OCI-LY3 (cell line): Measurements from ENCODE around the gene CCDC170.

ENCODE experiments used
- H2AFZ ChIP-seq: fragments of 200-600, 300-600 bp; shearing (Covaris generic); 2 replicates; pipeline ENCODE4 v1.6.0; 2014; ENCODE audit warnings: antibody characterized with exemption, low read depth, low read length
- H3K27ac ChIP-seq: fragments of 200-600, 300-600 bp; sonication (generic); 2 replicates; pipeline ENCODE4 v1.5.1; 2014; ENCODE audit warnings: mild to moderate bottlenecking, low read length, moderate library complexity, mixed read lengths
- H3K27me3 ChIP-seq: fragments of 200-600, 300-600 bp; sonication (generic); 2 replicates; pipeline ENCODE4 v1.6.1; 2014; ENCODE audit warnings: low read depth, low read length, mixed read lengths
- H3K36me3 ChIP-seq: fragments of 200-600, 300-600 bp; sonication (generic); replicated peaks from 2 replicates; pipeline ENCODE3; 2014; ENCODE audit warnings: low read depth, low read length, mixed read lengths
- H3K4me1 ChIP-seq: fragments of 300-600, 200-600 bp; sonication (generic); 2 replicates; pipeline ENCODE4 v1.6.1; 2014; ENCODE audit warnings: low read length, mixed read lengths
- H3K4me2 ChIP-seq: fragments of 200-600, 300-600 bp; sonication (generic); 2 replicates; pipeline ENCODE4 v1.6.1; 2014; ENCODE audit warnings: low read length, mixed read lengths
- H3K4me3 ChIP-seq: fragments of 300-600, 200-600 bp; sonication (generic); 2 replicates; pipeline ENCODE4 v1.5.1; 2014; ENCODE audit warnings: antibody characterized with exemption, mild to moderate bottlenecking, low read length, moderate library complexity
- H3K79me2 ChIP-seq: fragments of 300-600, 200-600 bp; shearing (Covaris generic); 2 replicates; pipeline ENCODE4 v1.6.1; 2014; ENCODE audit warnings: mild to moderate bottlenecking, low read length, mixed read lengths
- H3K9ac ChIP-seq: fragments of 300-600, 200-600 bp; shearing (Covaris generic); 2 replicates; pipeline ENCODE4 v1.6.0; 2014; ENCODE audit warnings: mild to moderate bottlenecking, low read length, moderate library complexity
- H3K9me3 ChIP-seq: fragments of 200-600, 300-600 bp; shearing (Covaris generic); 2 replicates; pipeline ENCODE4 v1.6.1; 2014; ENCODE audit warnings: low read length, mixed read lengths; ENCODE audit not compliant: insufficient read depth
- H4K20me1 ChIP-seq: fragments of 200-600, 300-600 bp; sonication (generic); 2 replicates; pipeline ENCODE4 v1.6.1; 2016; ENCODE audit warnings: low read length, mixed read lengths; ENCODE audit not compliant: insufficient read depth
- EZH2phosphoT487 ChIP-seq: fragments of 200-600 bp; shearing (Covaris generic); IDR thresholded peaks from 2 replicates; pipeline ENCODE4 v1.6.1; 2018; ENCODE audit warnings: antibody characterized with exemption, mixed run types, low read depth
- TF ChIP-seq, protein P1 (sequence below): fragments of 200-600, 300-600 bp; sonication (generic); IDR thresholded peaks from 2 replicates; pipeline ENCODE4 v1.5.1; 2014; ENCODE audit warnings: antibody characterized with exemption, low read length, low read depth

CCDC170 gene

DNA sequence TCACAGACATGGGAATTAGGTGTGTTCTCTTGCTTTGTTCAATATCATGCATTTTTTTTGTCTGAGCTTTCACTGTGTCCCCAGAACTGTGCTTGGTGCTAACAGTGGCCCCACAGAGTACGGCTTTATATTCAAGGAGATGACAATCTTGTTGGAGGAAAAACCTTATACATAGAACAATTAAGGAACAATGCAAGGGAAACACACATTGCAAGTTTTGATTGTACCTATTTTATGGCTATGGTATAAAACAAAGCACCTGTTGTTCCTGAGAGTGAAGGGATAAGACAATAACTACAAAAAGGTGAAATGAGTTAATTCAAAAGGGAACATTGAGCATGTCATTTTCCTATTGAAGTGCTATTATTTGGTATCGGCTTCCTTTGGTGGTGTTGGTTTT is 169.7 kb downstream of the CCDC170 start:
- no peak for TF ChIP-seq EZH2phosphoT487
- TF ChIP-seq, protein P1, sequence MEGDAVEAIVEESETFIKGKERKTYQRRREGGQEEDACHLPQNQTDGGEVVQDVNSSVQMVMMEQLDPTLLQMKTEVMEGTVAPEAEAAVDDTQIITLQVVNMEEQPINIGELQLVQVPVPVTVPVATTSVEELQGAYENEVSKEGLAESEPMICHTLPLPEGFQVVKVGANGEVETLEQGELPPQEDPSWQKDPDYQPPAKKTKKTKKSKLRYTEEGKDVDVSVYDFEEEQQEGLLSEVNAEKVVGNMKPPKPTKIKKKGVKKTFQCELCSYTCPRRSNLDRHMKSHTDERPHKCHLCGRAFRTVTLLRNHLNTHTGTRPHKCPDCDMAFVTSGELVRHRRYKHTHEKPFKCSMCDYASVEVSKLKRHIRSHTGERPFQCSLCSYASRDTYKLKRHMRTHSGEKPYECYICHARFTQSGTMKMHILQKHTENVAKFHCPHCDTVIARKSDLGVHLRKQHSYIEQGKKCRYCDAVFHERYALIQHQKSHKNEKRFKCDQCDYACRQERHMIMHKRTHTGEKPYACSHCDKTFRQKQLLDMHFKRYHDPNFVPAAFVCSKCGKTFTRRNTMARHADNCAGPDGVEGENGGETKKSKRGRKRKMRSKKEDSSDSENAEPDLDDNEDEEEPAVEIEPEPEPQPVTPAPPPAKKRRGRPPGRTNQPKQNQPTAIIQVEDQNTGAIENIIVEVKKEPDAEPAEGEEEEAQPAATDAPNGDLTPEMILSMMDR, result no peak
- no peak overlapping the region for H3K9ac ChIP-seq
- H3K36me3 ChIP-seq, result no peaks in the 10 kb centered on the region
- H2AFZ ChIP-seq, result no peak overlapping the region
- no peak overlapping the region for H3K4me2 ChIP-seq
- no peak overlapping the region for H3K27ac ChIP-seq
- peaks cover 13% of the 10 kb centered on the region for H3K27me3 ChIP-seq
- no peaks in the 10 kb centered on the region for H3K79me2 ChIP-seq
- H3K4me3 ChIP-seq, result no peak overlapping the region
- no peaks in the 10 kb centered on the region for H4K20me1 ChIP-seq
- no peaks in the 10 kb centered on the region for H3K9me3 ChIP-seq
- H3K4me1 ChIP-seq, result no peaks in the 10 kb centered on the region

- no peaks in the 10 kb centered on the region for H4K20me1 ChIP-seq
- H2AFZ ChIP-seq, result no peak overlapping the region
- H3K27me3 ChIP-seq, result peaks cover 13% of the 10 kb centered on the region
- no peaks in the 10 kb centered on the region for H3K36me3 ChIP-seq
- no peak overlapping the region for H3K27ac ChIP-seq
- H3K4me2 ChIP-seq, result no peak overlapping the region
- no peak overlapping the region for H3K4me3 ChIP-seq
- H3K9me3 ChIP-seq, result no peaks in the 10 kb centered on the region
- no peak overlapping the region for H3K9ac ChIP-seq
- H3K79me2 ChIP-seq, result no peaks in the 10 kb centered on the region
- H3K4me1 ChIP-seq, result no peaks in the 10 kb centered on the region
- TF ChIP-seq, protein P1, result no peak
- no peak for TF ChIP-seq EZH2phosphoT487
These were observed 170.6 kb downstream of the CCDC170 start for GRCh38 chr6:151664390-151664789.

- Histone ChIP-seq H3K4me1 (no peaks in the 10 kb centered on the region), H3K4me3 (no peak overlapping the region), H2AFZ (no peak overlapping the region), H3K27me3 (peaks cover 13% of the 10 kb centered on the region), H3K27ac (no peak overlapping the region), H4K20me1 (no peaks in the 10 kb centered on the region), H3K4me2 (no peak overlapping the region), H3K36me3 (no peaks in the 10 kb centered on the region), H3K9me3 (no peaks in the 10 kb centered on the region), H3K9ac (no peak overlapping the region), H3K79me2 (no peaks in the 10 kb centered on the region)
- no peak for TF ChIP-seq EZH2phosphoT487
- TF ChIP-seq, protein P1, result no peak
These were observed 171.5 kb downstream of the CCDC170 start for GRCh38 chr6:151665329-151665728.

DNA sequence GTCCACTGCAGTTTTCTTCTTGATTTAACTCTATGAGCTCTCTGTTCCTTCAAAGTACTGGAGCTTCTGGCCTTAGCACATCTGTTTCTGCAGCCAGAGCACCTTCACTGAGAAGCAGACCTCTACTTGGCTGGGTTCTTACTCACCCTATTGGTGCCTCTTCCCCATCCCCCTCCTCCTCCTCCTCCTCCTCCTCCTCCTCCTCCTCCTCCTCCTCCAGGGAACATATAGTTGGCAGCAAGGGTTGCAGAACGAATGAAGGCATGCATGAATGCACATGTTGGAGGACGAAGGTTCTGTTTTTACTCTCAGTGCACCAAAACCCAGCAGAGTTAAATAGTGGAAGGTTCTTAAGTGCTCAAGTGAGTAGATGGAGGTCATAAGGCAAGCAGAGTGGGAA is 172.7 kb downstream of the CCDC170 start:
- Histone ChIP-seq H4K20me1 (no peaks in the 10 kb centered on the region), H3K9ac (no peak overlapping the region), H3K4me3 (no peak overlapping the region), H2AFZ (no peak overlapping the region), H3K27ac (no peak overlapping the region), H3K36me3 (no peaks in the 10 kb centered on the region), H3K4me2 (no peak overlapping the region), H3K27me3 (peaks cover 13% of the 10 kb centered on the region), H3K79me2 (no peaks in the 10 kb centered on the region), H3K4me1 (no peaks in the 10 kb centered on the region), H3K9me3 (no peaks in the 10 kb centered on the region)
- no peak for TF ChIP-seq EZH2phosphoT487

- Histone ChIP-seq H3K36me3 (no peaks in the 10 kb centered on the region), H3K9ac (no peak overlapping the region), H3K4me1 (no peaks in the 10 kb centered on the region), H3K79me2 (no peaks in the 10 kb centered on the region), H3K4me3 (no peak overlapping the region), H2AFZ (no peak overlapping the region), H3K27ac (no peak overlapping the region), H3K27me3 (peaks cover 13% of the 10 kb centered on the region), H3K9me3 (no peaks in the 10 kb centered on the region), H3K4me2 (no peak overlapping the region), H4K20me1 (no peaks in the 10 kb centered on the region)
- no peak for TF ChIP-seq EZH2phosphoT487
- TF ChIP-seq, protein P1, result no peak
These were observed 175.4 kb downstream of the CCDC170 start for GRCh38 chr6:151669208-151669560.
